ENCODE measurements around the gene SDR9C7.

GRCh38 chr12:56951582-56952339, 17.6 kb upstream of the SDR9C7 start:
- TF ChIP-seq CTCF (conservative IDR thresholded peaks at IDR 0.05 in 1 of 2, IDR thresholded peaks at IDR 0.05 in 1 of 2; ENCODE audit: low read depth in 1 of 2, low read length in 2 of 2) (no peak), EZH2 (IDR thresholded peaks at IDR 0.05; ENCODE audit: low read length, missing control alignments) (no peak)
